Stimulated activated CD4-positive, alpha-beta T cell treated with anti-CD3 and anti-CD28 coated beads, Interleukin-12 subunit alpha, Interleukin-12 subunit beta, amount 100 ng/mL, for 4 hours (primary cell): Measurements from ENCODE around the gene PDXK.

Experiments used
- DNase-seq: peaks from one replicate; pipeline ENCODE4 v3.0.0-alpha.2; 2020

The PDXK gene

DNA sequence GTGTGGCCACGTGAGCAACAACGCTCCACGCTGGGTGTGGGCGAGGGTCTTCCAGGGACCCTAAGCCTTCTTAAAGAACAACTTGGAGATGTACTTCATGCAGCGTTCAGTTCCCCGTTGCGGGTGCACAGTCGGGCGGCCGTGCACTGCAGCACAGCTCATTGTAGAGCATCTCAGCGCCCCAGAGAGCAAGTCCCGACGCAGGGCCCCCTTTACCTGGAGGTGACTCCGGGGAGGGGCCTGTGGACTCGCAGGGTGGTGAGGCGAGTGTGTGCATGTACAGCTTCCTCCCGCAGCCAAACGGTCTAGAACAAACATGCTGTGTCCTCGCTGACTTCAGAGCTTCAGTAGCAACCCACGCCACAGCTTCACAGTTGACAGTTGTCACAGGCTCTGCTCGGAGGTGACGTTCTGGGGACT, 89.9 kb downstream of the PDXK start:
- DNase-seq, result no peak

DNA sequence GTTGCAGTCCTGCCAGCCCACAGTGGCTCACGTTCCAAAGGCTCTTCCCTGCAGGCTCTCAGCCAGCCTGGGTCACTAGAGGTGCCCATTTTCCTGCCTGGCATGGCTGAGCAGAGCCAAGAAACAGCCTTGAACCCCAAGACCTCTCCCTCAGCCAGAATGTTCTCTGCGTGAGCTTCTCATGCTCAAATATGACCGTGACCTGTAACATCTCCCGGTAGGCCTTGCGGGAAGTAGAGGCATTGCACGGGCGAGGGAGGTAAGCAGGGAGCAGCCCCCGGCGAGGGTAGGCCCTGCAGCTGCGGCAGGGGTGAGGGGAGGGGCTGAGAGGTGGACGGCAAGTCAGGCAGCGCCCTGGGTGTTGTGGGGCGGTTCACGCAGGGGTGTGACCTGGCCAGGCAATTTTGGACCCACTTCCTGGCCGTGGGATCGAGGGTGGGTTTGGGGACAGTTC, 90.4 kb downstream of the PDXK start:
- DNase-seq, result no peak

DNA sequence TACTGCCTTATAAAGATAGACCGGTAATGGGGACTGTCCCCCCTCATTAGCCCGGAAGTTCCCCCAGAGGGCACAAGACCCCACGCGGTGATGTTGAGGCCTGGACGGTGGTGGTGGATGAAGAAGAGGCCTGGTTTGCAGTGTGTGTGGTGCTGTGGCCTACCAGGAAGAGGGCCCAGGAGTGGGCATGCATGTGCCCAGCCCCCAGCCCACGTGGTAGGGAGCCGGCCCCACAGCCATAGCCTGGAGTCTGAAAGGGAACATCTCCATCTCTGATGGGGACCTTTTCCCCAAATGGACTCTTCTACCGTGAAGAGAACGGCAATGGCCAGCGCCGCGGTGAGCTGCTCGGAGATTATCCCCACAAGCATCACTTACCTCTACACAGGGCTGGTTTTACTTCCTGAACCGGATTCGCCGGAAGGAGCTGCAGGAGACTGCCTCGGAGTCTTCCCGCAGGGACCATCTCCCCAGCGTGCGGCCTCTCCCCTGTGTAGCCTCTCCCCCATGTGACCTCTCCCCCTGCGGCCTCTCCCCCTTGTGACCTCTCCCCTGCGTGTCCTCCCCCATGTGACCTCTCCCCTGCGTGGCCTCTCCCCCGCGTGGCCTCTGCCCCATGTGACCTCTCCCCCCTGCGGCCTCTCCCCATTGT, 91.0 kb downstream of the PDXK start:
- no peak for DNase-seq

DNA sequence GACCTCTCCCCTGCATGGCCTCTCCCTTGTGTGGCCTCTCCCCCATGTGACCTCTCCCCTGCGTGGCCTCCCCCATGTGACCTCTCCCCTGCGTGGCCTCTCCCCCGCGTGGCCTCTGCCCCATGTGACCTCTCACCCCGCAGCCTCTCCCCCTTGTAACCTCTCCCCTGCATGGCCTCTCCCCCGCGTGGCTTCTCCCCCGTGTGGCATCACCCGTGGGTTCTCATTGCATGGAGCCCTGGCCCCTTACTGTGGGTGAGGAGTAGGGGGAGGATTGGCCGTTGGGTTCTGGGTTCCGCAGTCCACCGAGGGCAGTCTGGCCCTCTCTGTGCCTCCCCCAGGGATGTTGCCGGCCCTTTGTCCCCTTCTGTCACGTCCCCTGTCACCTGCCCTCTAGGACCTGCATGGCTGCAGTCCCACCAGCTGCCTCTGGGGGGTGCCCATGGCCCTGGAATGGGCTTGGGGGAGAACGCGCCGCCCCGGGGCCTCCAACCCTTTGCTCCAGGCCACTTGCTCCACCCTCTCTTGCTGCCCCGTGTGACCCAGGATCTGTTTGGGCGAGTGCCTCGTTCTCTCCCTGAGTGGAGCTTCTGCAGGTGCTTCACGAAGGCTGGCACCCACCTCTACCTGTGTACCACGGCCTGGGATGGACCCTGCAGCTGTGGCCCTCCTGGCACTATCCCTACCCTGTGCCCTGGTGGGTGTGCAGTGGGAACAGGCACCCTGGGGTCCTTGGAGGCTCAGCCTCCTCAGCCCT, 91.8 kb downstream of the PDXK start:
- DNase-seq, result peak; percentile 92

DNA sequence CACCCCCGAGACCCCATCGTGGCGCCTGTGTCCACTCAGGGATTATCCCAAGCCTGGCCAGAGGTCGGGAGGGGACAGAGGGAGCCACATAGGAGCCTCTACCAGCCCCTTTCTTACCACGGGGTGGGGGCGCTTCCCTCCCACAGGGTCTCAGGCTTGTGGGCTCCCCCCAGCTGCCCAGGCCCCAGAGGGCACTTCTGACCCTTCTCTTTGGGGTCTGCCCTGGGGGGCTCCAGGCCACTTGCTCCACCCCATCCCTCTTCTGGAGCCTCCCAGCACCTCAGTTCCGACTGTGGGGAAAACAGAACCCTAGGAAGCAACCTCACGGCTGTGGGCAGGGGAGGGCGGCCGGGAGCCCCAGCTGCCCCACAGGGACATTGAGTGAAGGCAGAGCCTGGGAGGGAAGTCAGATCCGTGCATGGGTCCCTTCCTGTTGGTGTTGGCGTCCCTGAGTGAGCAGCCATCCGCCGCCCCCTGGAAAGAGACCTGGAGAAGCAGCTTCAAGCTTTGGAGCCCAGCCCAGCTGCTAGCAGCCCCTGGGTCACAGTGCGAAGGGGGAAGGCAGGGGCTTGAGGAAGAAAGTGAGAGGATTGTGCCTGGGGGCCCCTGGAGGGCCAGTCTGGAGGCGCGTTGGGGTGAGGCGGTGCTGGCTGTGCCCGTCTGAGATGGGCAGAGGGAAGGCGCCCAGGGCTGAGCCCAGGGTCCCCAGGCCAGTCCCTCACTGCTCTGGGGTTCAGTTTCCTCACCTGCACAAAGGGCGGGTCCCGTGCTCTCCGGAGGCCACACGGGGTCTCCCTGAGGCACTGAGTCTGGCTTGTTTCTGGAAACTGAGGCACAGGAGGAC, 92.6 kb downstream of the PDXK start:
- DNase-seq, result no peak
